Non-pigmented ciliary epithelial cell (primary cell): ENCODE measurements around the gene IL25.

Experiments used
- DNase-seq: peaks from one replicate; pipeline ENCODE4 v3.0.0-alpha.2; 2010; ENCODE audit warnings: low read depth

IL25 gene

DNA sequence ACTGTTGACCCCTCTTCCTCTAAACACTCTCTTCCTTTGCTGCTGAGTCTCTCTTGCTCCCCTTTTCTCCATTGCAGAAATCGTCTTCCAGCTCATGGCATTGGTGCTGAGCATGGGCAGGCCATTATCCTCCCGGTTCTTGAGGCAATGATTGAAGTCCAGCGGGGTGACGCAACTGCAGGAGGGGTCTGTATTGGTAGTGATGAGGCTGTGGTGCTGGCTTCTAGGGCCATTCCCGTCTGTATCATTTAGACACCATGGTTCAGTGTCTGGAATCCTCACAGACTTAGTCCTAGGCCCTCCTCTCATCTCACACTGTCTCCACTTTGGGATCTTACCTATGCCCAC lies 19.2 kb upstream of the IL25 start:
- no peak for DNase-seq

GRCh38 chr14:23354990-23355389 lies 17.6 kb upstream of the IL25 start:
- no peak for DNase-seq

GRCh38 chr14:23355871-23356435 lies 16.7 kb upstream of the IL25 start:
- DNase-seq: no peak

GRCh38 chr14:23356662-23357061 lies 15.9 kb upstream of the IL25 start:
- no peak for DNase-seq

GRCh38 chr14:23357261-23357660 lies 15.3 kb upstream of the IL25 start:
- DNase-seq: no peak

DNA sequence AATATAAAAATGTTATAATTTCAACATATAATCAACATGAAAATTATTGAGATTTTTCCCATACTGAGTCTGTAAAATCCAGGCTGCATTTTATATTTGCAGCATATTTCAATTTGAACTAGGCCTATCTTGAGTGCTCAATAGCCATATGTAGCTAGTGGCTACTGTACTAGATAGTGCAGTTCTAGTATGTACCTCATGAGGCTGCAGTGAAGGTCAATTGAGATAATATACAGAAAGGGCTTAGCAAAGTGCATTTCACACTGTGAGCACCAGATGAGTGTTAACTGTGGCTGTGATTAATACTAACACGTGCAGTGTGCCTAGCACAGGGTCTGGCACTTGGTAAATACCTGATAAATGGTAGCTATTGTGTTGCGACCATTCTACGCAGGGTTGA lies 14.6 kb upstream of the IL25 start:
- DNase-seq: no peak

DNA sequence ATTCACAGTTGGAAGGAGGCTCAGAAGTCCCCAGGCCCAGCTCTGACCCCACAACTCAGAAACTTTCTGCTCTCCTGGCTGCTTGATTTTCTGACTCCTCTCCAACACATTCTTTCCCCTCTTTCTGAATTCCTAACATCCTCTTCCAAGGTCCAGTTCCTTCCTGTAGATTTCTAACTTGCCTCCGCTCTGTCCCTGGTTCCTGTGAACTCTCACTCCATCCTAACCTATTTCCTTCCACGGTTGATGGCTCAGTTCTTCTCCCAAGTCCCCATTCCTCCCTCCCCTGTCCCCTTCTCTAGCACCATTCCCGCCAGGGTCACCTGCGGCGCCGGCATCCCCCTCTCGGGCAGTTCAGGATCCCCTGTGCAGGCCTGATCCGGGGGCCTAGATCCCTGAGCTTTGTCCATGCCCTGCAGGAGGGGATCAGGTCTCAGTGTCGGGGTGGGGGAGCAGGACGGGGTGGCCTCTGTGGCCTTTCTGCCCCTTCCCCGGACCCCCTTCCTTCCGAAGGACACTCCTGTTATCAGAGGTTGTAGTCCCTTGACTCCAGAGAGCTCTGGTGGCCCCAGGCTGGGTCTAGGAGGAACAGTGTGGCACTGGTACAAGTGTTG lies 13.9 kb upstream of the IL25 start:
- DNase-seq: no peak

DNA sequence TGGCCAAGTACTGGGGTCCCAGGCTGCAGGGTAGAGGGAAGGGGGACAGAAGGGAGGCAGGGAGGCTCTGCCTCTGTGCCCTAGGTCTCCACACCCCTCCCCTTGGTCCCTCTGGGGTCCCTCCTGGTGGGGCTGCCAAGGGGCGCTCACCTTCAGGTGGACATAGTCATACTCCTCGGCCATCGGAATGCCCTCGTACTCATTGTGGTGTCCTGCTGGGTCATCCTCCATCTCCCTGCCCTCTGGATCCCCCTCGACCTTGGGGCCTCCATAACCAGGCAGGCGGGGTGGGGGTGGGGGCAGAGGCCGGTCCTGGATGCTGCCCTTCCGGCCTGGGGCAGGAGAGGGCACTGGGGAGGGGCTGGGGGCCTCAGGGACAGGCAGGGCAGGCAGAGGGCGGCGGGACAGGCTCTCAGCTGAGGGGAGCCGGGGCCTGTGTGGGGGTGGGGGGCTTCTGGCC lies 13.4 kb upstream of the IL25 start:
- DNase-seq: no peak

DNA sequence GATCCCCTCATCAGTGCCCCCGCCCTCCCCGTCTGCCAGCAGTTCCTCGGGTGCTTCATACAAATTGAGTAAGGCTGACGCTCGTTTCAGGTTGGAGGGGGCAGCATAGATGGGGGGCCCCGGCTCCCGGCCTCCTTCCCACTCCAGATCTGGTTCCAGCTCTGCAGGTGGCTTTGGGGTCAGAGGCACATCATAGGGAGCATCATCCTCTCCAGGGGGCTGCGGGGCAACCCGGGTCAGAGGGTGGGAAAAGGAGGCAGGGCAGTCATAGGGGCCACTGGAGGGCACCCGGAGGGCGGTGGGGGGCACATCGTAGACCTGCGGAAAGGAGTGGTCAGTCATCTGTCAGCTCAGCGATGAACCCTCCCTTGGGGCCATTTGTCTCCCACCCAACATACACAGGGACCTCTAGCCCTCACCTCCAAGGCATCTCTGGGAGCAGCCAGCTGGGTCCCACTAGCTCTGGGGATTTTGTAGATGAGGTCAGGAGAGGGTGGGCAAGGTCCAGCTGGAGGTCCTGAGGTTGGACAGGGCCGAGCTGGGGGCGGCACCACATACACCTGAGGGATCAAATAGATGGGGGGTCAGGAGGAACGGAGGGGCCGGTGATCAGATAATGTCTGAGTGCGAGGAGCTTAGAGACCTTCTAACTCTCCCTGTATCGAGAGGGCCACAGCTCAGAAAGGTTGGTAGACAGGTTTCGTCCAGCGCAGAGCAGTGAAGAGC lies 12.7 kb upstream of the IL25 start:
- no peak for DNase-seq

DNA sequence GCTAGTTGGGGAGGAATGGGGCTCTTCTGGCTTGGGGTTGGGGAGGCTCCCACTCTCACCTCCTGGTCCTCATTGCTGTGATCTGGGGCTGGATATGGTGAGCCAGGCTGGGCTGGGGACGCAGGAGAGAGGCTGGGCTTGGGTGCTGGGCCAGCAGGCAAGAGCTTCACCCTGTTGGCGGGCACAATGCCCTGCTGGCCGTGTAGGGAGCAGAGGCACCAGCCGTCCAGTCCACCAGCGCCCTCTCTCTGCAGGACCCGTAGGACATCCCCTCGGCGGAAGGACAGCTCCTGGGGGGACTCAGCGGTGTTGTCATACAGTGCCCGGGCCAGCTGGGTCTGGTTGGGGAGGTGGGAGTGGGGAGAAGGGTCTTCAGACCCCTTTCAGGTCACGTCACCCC lies 12.1 kb upstream of the IL25 start:
- no peak for DNase-seq

- no peak for DNase-seq
These were observed 11.3 kb upstream of the IL25 start for GRCh38 chr14:23361320-23361719.

- DNase-seq: no peak
These were observed 10.8 kb upstream of the IL25 start for GRCh38 chr14:23361763-23362162.

DNA sequence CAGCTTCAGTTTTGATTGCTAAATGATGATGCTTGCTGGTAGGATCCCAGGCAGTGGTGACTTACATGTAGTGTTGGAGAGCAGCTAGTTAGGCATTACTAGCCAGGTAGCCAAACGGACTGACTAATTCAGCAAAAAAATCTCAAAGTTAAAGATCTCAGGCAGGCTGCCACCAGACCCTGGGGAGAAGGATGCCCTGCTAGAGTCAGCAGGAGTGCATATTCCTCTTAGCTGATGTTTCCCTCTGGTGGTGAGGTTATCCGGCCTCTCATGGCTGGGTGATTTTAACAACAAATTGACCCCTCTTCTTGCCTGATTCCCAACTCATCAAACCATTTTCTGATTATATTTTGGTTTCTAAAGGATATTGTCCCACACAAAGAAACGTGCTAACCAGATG lies 10.4 kb upstream of the IL25 start:
- no peak for DNase-seq

DNA sequence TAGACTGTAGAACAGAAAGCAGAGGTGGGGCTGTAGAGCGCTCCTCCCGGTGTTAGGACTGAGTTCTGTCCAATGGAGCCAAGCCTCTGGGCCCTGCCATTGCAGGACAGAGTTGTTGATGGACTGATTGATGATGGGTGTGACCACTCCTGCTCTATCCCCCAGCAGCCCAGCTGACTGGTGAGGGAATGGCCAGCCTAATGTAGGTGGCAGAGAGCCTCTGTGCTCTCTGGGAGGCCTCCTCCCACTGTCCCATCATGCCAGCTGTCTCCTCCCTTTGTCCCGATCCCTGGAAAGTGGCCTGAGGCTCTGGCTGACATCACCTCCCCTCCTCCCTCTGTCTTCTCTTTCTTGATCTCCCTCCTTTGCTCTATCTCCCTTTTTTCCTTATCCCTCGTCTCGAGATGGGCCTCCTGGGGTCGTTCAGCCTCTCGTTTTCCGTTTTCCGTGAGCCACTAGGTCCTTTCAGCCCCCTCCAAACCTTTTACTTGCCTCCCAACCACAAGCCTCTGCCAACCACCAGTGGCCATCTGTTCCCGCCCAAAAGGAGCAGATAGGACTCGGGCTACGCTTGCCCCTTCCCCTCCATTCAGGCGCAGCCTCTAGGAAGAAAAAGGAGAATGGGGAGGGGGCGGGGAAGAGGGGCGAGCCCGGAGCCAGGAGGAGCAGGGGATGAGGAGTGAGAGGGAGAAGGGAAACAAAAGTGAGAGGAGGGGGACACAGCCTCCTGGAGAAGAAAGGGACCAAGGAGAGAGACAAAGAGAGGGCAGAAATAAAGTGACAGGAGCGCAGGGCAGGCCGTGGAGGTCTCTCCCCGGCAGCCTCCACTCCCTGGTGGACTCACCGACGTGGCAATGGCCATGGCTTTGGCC lies 8.2 kb upstream of the IL25 start:
- DNase-seq: no peak

DNA sequence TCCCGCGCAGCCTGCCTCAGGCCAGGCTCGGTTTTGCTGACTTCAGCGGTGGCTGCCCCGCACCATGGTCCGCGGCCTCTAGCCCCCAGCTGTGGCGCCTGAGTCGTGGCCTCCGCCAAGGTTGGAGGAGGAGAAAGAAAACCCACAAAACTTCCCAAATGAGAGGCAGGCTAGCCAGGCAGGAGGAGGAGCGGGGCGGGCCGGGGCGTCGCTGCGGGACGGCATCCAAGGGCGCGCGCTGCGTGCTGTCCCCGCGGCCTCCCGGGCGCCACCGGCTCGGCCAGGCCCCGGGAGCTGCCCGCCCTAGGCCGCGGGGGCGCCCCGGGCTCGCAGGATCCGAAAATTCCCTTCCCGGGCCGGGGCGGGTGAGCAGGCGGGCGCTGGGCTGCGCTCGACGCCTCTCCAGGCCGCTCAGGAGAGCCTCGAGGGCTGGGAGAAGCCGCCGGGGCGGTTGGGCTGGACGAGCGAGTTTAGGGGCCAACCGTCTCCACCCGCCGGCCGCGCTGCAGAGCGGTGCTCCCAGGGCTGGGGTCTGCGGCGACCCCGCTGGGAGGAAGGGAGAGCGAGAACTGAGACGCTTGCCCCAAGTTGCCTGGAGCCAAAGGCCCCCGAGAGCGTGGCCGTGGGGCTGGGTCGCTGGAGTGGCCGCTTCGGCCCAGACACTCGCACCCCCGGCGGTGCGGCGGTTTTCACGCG lies 7.4 kb upstream of the IL25 start, which contains the start of gene EFS:
Gene EFS (minus strand): TSS at position 137 of the 696 bp plus-strand sequence. CDS start 147 bp downstream, outside the sequence.
- no peak for DNase-seq

- no peak for DNase-seq
These were observed 6.7 kb upstream of the IL25 start for GRCh38 chr14:23365732-23366425.

DNA sequence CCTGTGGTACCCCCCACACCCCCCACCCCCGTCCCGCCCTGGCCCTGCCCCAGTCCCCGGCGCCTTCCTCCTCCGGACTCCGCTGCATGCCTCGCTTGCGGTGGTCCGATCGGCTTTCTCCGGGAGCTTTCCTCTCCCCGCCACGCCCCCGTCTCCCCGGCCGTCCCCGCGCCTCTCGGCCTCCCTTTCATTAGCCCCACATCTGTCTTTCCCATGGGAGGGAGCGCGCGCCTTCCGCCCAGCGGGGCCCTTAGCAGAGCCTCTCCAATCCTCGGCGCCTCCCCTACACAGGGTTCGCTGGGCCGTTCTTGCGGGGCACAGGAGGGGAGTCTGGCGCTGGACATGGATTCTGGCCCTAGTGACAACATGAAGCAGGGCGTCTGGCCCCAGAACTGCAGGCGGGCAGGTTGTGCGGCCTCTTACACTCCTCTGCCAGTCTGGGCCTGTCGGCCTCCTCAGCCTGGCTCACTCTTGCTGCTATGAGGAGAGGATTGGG lies 6.1 kb upstream of the IL25 start:
- DNase-seq: no peak

DNA sequence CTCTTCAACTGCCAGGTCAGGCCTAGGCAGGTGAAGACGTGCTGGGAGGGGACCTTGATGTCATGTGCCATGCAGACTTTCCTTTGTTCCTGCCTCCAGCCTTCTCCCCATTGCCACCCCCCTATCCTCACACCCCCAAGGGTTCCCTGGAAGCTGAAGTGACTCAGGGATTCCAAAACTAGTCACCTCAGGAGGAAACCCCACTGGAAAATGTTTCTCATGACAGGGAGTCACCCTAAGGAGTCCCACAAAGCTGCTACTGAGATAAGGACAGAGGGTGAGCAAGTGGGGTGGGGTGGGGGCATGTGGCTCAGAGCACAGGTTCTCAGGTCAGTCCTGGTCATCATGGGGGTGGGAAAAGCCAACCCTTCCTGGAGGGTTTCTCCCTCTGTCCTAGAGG lies 2.4 kb upstream of the IL25 start:
- no peak for DNase-seq

- no peak for DNase-seq
These were observed 744 bp upstream of the IL25 start for GRCh38 chr14:23371865-23372264.

DNA sequence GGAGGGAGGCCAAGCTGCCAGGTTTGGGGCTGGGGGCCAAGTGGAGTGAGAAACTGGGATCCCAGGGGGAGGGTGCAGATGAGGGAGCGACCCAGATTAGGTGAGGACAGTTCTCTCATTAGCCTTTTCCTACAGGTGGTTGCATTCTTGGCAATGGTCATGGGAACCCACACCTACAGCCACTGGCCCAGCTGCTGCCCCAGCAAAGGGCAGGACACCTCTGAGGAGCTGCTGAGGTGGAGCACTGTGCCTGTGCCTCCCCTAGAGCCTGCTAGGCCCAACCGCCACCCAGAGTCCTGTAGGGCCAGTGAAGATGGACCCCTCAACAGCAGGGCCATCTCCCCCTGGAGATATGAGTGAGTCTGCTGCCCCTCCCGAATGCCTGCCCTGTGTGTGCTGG lies 432 bp downstream of the IL25 start:
- DNase-seq: no peak
